Fibroblast of pulmonary artery (primary cell): Measurements from ENCODE around the gene RPS6KA5.
"Not testable (repeated sequence)": the region's sequence is repeated elsewhere in the genome, so short reads cannot be mapped to it uniquely, and the experiment has no call there.

Experiments used
- DNase-seq: peaks from one replicate; pipeline ENCODE4 v3.0.0-alpha.2; 2010; ENCODE audit warnings: low read depth
- H3K4me3 ChIP-seq: replicated peaks from 2 replicates; pipeline ENCODE4 v1.5.1; 2011; ENCODE audit warnings: low read depth, mild to moderate bottlenecking, control low read depth, low read length, moderate library complexity
- TF ChIP-seq, protein P1 (sequence below): IDR thresholded peaks from 2 replicates; pipeline ENCODE4 v1.5.1; 2011; ENCODE audit warnings: mild to moderate bottlenecking, control low read depth, low read length, inconsistent platforms; ENCODE audit errors: missing control alignments

Gene RPS6KA5

DNA sequence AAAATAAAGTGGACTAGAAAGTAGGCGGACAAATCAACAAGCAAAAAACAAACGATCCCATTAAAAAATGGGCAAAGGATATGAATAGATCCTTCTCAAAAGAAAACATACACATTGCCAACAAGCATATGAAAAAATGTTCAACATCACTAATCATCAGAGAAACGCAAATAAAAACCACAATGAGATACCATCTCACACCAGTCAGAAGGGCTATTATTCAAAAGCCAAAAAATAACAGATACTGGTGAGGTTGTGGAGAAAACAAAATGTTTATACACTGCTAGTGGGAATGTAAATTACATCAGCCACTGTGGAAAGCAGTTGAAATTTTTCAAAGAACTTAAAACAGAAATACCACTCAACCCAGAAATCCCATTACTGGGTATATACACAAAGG, 70.3 kb downstream of the RPS6KA5 start:
- no peak overlapping the region for H3K4me3 ChIP-seq
- TF ChIP-seq, protein P1, sequence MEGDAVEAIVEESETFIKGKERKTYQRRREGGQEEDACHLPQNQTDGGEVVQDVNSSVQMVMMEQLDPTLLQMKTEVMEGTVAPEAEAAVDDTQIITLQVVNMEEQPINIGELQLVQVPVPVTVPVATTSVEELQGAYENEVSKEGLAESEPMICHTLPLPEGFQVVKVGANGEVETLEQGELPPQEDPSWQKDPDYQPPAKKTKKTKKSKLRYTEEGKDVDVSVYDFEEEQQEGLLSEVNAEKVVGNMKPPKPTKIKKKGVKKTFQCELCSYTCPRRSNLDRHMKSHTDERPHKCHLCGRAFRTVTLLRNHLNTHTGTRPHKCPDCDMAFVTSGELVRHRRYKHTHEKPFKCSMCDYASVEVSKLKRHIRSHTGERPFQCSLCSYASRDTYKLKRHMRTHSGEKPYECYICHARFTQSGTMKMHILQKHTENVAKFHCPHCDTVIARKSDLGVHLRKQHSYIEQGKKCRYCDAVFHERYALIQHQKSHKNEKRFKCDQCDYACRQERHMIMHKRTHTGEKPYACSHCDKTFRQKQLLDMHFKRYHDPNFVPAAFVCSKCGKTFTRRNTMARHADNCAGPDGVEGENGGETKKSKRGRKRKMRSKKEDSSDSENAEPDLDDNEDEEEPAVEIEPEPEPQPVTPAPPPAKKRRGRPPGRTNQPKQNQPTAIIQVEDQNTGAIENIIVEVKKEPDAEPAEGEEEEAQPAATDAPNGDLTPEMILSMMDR = no peak
- DNase-seq = no peak

DNA sequence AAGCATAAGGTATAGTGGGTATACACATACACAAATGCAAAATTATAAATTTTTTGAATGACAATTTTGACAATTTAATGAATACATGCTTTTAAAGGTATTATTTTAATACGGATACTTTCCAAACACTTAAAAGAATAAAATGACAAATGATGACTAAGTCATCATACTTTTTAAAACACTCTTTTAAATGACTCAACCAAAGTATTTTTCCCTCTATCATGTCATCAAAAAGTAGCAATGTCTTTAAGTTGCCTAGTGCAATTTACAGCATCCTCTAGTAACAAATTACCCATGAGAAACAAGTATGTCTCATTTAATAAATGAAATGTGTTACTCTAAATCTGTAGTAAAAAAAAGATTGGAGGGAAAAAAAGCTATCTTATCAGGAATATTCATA, 73.3 kb downstream of the RPS6KA5 start:
- TF ChIP-seq, protein P1 = no peak

DNA sequence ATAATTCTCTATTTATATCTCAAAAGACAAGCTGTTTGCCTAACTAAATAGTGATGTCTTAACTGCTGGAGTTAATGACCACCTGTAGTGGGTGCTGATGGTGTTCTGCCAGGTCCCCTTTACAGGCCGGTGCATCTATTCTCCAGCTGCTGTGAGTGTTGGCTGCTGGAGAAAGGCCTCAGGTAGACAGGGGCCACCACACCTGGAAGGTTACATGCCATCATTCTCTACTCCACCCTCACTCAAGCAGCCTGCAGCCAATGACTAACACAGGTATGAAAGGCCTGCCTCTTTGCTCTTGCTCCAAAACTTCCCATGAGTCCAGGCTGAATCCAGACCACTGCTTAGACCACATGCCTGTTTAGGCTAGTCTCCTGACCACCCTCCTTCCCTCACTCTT, 73.9 kb downstream of the RPS6KA5 start:
- DNase-seq = no peak
- no peak overlapping the region for H3K4me3 ChIP-seq
- TF ChIP-seq, protein P1 = no peak

More for the DNA sequence above, 73.3 kb downstream of the RPS6KA5 start:
- DNase-seq = no peak
- no peak overlapping the region for H3K4me3 ChIP-seq

DNA sequence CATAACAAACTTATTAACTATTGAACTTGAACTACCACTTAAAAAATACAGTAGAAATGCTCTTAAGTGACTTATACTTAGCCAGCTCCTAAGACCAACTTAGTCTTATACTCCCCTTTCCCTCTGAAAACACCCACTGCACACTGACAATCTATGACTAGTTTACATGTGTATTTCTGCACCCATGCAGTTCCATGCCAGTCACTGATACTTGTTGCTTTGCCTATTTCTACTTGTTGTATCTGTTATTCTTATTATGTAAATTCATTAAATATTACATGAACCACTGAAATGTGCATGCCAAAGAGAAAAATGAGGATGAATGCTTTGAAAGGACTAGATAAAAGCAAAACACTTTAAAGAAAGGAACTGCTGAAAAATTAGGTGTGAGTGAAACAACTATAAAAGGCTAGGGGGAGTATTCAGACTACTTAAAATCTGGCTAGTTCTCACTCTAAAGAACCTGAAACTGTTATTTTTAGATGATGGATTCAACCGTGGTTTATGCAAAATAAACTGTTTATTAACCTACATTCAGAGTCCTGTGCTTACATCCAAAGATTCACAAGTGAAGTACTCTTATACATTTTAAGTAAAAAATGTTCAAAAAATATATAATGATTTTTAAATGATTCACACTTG, 74.7 kb downstream of the RPS6KA5 start:
- DNase-seq = no peak
- no peak overlapping the region for H3K4me3 ChIP-seq
- TF ChIP-seq, protein P1 = no peak

DNA sequence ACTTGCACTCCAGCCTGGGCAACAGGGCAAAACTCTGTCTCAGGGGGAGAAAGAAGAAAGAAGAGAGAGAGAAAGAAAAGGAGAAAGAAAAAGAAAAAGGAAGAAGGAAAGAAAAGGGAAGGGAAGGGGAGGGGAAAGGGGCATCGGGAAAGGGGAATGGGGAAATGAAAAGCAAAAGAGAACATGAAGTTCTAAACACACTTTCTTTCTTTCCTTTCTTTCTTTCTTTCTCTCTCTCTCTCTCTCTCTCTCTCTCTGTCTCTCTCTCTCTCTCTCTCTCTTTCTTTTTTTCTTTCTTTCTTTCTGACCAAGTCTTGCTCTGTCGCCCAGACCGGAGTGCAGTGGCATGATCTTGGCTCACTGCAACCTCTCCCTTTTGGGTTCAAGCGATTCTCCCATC, 76.9 kb downstream of the RPS6KA5 start:
- DNase-seq = no peak
- TF ChIP-seq, protein P1 = no peak
- H3K4me3 ChIP-seq = no peak overlapping the region

DNA sequence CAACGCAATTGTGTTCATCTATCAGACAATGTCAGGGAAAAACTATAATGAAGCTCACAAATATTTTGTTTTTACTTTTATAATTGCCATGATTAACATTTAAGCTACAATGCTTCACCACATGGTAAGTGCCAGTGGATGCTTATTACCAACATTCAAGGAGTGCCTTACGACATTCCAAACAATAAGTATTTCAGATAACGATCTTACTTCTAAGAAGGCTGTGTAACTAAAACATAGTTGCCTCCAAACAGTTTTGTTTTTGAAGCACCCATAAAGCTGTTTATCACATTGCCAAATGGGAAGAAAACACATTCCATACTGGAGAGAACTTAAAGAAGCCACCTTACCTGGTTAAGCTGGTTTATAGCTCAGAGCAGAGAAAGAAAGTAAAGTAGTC, 78.8 kb downstream of the RPS6KA5 start:
- DNase-seq = no peak
- no peak overlapping the region for H3K4me3 ChIP-seq
- TF ChIP-seq, protein P1 = no peak

DNA sequence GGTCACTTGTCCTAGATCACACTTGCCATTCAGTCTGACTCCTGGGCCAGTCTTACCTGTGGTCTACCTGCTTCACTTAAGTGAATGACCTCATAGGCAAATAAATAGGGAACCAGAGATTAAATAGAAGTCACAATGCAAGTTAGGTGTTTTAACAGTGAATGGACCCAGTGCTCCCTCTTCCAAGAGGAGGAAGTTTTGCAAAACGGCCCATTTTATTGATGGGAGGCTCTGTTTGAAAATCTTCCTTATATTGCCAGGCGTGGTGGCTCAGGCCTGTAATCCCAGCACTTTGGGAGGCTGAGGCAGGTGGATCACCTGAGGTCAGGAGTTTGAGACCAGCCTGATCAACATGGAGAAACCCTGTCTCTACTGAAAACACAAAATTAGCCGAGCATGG, 79.8 kb downstream of the RPS6KA5 start:
- not testable (repeated sequence) for H3K4me3 ChIP-seq, DNase-seq
